SK-N-MC (cell line): Measurements from ENCODE around the gene KRT37.

Experiments used
- EZH2 ChIP-seq: fragments of 200-600 bp; sonication (generic); IDR thresholded peaks from one replicate; pipeline ENCODE4 v1.6.1; 2017; ENCODE audit warnings: antibody characterized with exemption
- FOXP2 ChIP-seq: optimal IDR thresholded peaks from 2 replicates; pipeline ENCODE3; 2011; ENCODE audit warnings: mild to moderate bottlenecking, moderate library complexity; ENCODE audit not compliant: insufficient read depth; ENCODE audit errors: extremely low read length, control extremely low read depth
- POLR2AphosphoS5 ChIP-seq: IDR thresholded peaks from 2 replicates; pipeline ENCODE4 v1.6.1; 2012; ENCODE audit warnings: mild to moderate bottlenecking, low read depth, low read length, borderline replicate concordance

GRCh38 chr17:41419716-41420115 lies 4.7 kb downstream of the KRT37 start:
- no peak for TF ChIP-seq EZH2
- no peak for TF ChIP-seq POLR2AphosphoS5
- no peak for TF ChIP-seq FOXP2
